Measurements from ENCODE around the gene RAB6C. TPM values are rescaled to one million over a fixed set of nuclear protein-coding genes. Genes with fewer than 3 reads are reported as not detected.
"Not testable (repeated sequence)": the region's sequence is repeated elsewhere in the genome, so short reads cannot be mapped to it uniquely, and the experiment has no call there.

RAB6C gene
- total RNA-seq, 6 experiments from 2014 or later = not detected

DNA sequence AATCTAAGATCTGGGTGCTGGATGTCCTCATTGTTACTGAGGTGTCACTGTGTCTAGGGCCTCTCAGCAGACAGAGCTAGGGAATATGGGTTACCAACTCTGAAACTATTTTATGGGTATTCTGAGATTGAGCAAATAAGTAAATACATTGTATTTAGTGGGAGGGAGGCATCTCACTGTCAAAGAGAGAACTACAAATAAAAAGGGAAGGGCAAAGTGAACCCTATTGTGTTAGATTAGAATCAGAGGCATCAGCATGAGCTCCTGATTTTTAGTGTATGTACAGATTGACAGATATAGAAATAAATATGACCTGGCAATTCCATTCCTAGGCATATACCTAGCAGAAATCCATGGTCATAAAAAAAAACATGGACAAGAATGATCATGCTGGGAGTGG is 33.9 kb upstream of the RAB6C start:
- Mint-ChIP-seq H3K36me3 (ENCODE audit: low read depth) (no peaks in the 10 kb centered on the region), H3K27me3 (ENCODE audit: insufficient read depth) (peaks cover 2% of the 10 kb centered on the region), H3K4me3 (no peak overlapping the region), H3K4me1 (ENCODE audit: low read depth) (no peaks in the 10 kb centered on the region), H3K9me3 (no peaks in the 10 kb centered on the region), H3K27ac (no peak overlapping the region)
- no peak for DNase-seq
- TF ChIP-seq, protein P1, sequence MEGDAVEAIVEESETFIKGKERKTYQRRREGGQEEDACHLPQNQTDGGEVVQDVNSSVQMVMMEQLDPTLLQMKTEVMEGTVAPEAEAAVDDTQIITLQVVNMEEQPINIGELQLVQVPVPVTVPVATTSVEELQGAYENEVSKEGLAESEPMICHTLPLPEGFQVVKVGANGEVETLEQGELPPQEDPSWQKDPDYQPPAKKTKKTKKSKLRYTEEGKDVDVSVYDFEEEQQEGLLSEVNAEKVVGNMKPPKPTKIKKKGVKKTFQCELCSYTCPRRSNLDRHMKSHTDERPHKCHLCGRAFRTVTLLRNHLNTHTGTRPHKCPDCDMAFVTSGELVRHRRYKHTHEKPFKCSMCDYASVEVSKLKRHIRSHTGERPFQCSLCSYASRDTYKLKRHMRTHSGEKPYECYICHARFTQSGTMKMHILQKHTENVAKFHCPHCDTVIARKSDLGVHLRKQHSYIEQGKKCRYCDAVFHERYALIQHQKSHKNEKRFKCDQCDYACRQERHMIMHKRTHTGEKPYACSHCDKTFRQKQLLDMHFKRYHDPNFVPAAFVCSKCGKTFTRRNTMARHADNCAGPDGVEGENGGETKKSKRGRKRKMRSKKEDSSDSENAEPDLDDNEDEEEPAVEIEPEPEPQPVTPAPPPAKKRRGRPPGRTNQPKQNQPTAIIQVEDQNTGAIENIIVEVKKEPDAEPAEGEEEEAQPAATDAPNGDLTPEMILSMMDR (IDR thresholded peaks at IDR 0.05) = no peak

DNA sequence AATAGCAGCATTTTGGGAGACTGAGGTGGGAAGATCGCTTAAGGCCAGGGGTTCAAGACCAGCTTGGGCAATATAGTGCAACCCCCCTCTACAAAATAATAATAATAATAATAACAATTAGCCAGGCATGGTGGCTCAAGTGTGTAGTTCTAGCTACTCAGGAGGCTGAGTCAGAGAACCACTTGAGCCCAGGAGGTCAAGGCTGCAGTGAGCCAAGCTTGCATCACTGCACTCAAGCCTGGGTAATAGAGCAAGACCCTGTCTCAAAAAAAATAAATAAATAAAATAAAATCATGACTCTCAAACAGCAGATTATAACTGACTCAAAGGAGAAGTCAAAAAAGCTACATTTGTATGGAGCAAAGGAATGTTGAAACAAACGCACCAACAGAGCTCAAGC is 31.8 kb upstream of the RAB6C start:
- H3K27me3 Mint-ChIP-seq (ENCODE audit: insufficient read depth); DNase-seq; H3K36me3 Mint-ChIP-seq (ENCODE audit: low read depth); H3K9me3 Mint-ChIP-seq; H3K4me1 Mint-ChIP-seq (ENCODE audit: low read depth); H3K4me3 Mint-ChIP-seq; H3K27ac Mint-ChIP-seq: not testable (repeated sequence)

DNA sequence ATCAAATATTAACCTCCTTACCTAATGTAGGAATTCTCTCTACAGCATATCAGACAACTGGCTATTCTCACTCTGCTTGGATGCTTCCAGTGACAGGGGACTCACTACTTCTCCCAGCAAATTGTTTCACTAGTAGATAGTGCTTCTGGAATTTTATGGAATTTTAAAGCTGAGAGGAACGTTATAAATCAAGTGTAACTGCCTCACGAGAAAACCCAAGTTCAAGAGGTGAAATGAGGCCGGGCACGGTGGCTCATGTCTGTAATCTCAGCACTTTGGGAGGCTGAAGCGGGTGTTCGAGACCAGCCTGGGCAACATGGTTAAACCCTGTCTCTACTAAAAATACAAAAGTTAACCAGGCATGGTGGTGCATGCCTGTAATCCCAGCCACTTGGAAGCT is 23.3 kb upstream of the RAB6C start:
- H3K4me1 Mint-ChIP-seq (ENCODE audit: low read depth); H3K27me3 Mint-ChIP-seq (ENCODE audit: insufficient read depth); DNase-seq; H3K9me3 Mint-ChIP-seq; H3K27ac Mint-ChIP-seq; H3K4me3 Mint-ChIP-seq; H3K36me3 Mint-ChIP-seq (ENCODE audit: low read depth): not testable (repeated sequence)

DNA sequence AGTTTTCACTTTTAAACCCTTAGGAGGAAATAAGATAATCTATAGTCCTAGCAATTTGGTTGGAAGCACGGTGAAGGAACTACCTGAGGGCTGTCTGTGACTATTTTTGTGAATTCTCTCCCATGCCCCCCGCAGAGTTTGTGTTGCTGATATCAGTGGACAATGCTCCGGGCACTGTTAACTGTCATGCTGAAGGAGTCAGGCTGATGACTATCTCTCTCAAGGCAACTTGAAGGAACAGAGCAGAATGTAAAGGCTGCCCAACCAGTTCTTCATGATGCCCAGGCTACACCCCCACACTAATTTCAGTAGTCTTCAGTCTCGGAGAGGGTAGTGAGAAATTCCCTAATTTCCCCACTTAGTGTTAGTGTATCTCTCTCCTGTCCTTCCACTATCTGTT is 21.6 kb upstream of the RAB6C start:
- TF ChIP-seq, protein P1 (IDR thresholded peaks at IDR 0.05) = no peak
- no peak for DNase-seq
- Mint-ChIP-seq H3K36me3 (ENCODE audit: low read depth) (no peaks in the 10 kb centered on the region), H3K27me3 (ENCODE audit: insufficient read depth) (no peaks in the 10 kb centered on the region), H3K27ac (no peak overlapping the region), H3K4me1 (ENCODE audit: low read depth) (no peaks in the 10 kb centered on the region), H3K4me3 (no peak overlapping the region), H3K9me3 (peaks cover 4% of the 10 kb centered on the region; the same call in 1 of the 2 replicates)

DNA sequence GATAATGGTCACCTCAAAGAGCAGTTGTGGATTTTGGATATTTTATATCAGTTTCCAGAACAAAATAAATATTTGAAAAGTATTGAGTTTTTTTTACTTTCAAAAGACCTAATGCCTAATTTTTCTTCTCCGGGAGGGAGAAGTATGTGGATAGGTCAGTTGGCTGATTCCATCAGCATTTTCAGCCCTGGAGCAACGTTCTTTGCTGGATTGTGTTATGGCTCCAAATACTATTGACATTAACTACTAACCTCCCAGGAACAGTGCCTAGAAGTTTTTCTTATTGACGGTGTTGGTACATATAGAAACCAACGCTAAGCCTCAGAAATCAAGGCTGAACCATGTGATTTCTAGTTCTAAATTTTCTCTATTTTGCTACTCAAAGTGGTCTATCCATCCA is 20.7 kb upstream of the RAB6C start:
- DNase-seq; H3K4me3 Mint-ChIP-seq; H3K4me1 Mint-ChIP-seq (ENCODE audit: low read depth); H3K27ac Mint-ChIP-seq; H3K36me3 Mint-ChIP-seq (ENCODE audit: low read depth); H3K9me3 Mint-ChIP-seq; H3K27me3 Mint-ChIP-seq (ENCODE audit: insufficient read depth): not testable (repeated sequence)

DNA sequence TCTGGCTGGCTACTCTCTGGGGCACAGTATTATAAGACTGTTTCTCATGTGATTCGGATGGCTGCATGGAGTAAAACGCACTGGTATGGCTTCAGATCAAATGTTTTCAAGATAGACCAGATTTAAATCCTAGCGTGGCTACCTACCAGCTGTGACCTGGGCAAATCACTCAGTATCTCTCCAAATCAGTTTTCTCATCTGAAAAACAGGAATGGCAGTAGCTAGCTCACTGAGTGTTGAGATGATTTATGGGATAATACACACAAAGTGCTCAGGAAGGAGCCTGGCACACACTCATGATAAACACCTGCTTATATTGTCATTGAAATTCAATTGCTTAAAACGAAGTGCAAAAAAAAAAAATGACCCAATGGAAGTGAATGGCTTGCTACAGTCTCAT is 10.9 kb upstream of the RAB6C start:
- H3K27me3 Mint-ChIP-seq (ENCODE audit: insufficient read depth); H3K4me3 Mint-ChIP-seq; H3K27ac Mint-ChIP-seq; DNase-seq; H3K36me3 Mint-ChIP-seq (ENCODE audit: low read depth); H3K4me1 Mint-ChIP-seq (ENCODE audit: low read depth); H3K9me3 Mint-ChIP-seq: not testable (repeated sequence)

DNA sequence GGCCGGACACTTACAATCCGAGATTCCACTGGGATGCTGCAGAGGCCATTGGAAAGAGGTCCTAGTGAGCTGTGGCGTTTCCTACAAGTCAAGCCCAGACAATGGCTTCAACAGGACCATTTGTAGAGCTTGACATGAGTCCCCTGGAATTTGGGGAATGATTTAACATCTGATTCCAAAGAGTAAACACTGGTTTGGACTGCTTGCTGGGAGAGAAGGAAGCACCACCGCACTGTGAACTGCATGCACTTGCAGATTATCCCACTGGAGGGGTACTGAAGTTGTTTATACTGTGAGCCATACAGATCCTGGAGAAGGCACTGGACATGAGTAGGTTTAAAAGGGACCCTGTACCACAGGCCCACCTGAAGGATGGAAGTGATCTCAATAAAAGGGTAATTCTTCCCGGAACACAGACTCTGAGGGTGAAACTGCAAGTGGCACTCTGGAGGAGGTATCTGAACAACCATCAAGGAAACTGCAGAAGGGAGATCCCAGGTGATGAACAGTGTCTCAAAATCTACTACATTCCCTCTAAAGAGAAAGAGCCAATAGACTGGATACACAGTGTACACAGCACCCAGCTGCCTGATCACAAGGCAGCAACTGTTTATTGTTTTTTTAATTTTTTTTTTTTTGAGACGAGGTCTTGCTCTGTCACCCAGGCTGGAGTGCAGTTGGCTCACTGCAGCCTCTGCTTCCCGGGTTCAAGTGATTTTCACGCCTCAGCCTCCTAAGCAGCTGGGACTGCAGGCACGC is 4.3 kb upstream of the RAB6C start:
- H3K36me3 Mint-ChIP-seq (ENCODE audit: low read depth) = no peaks in the 10 kb centered on the region
- H3K4me3 Mint-ChIP-seq = no peak overlapping the region
- DNase-seq = no peak
- no peaks in the 10 kb centered on the region for H3K9me3 Mint-ChIP-seq
- no peak overlapping the region for H3K27ac Mint-ChIP-seq
- TF ChIP-seq, protein P1 (IDR thresholded peaks at IDR 0.05) = no peak
- H3K27me3 Mint-ChIP-seq (ENCODE audit: insufficient read depth) = peaks cover 12% of the 10 kb centered on the region
- H3K4me1 Mint-ChIP-seq (ENCODE audit: low read depth) = peaks cover 2% of the 10 kb centered on the region

DNA sequence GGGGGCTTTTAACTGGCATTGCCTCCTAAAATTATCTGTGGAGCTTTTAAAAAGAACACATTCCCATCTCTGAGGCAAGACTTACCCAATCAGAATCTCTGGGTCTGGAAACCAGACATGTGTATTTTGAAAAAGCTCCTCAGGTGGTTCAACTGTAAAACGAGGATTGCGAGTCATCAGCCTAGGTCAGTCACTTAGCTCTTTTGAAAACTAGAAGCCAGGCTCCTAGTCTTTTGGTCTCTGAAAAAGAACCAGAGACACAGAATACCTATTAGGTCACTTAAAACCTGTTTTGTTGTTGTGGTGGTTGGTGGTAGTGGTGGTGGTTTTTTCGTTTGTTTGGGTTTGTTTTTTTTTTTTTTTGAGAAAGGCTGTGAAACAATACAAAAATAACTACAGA is 2.5 kb upstream of the RAB6C start:
- not testable (repeated sequence) for H3K4me3 Mint-ChIP-seq; H3K9me3 Mint-ChIP-seq; H3K4me1 Mint-ChIP-seq (ENCODE audit: low read depth); H3K36me3 Mint-ChIP-seq (ENCODE audit: low read depth); H3K27ac Mint-ChIP-seq; DNase-seq
- peaks cover 16% of the 10 kb centered on the region for H3K27me3 Mint-ChIP-seq (ENCODE audit: insufficient read depth)
